Left ventricle myocardium superior (tissue), 1 donor: ENCODE data around the gene DAPL1. TPM values are rescaled to one million over a fixed set of nuclear protein-coding genes. Genes with fewer than 3 reads are reported as not detected.
"Not testable (repeated sequence)": the region's sequence is repeated elsewhere in the genome, so short reads cannot be mapped to it uniquely, and the experiment has no call there.

ENCODE experiments used
- ATAC-seq: fragments of 200-7000 bp; cut with Tn5 transposase; one replicate; pipeline ENCODE4 v1.9.1; 2020; ENCODE audit warnings: mild to moderate bottlenecking, moderate library complexity
- DNase-seq: peaks from one replicate; pipeline ENCODE4 v3.0.0-alpha.2; 2020
- intact Hi-C: fragments of 100-400 bp; cut with micrococcal nuclease; formaldehyde crosslinking; loops from one replicate; pipeline ENCODE4 v1.11.0; 2022
- total RNA-seq: library from RNA; stranded (reverse); fragmentation: NEBNext Ultra II Directional; extraction: Animal tissue kit (Norgen Biotek cat#: 25700); gene quantifications from one replicate; pipeline ENCODE4 v1.2.1, GENCODE V29; 2021
- donor health status: DM: no; HTN: yes; CAD: no; lungs with severe emphysema.

DAPL1 gene
- total RNA-seq, 1 donor from 2014 or later = not detected

GRCh38 chr2:158860179-158860578 lies 65.1 kb downstream of the DAPL1 start:
- intact Hi-C loops, DNase-seq, ATAC-seq: not testable (repeated sequence)

GRCh38 chr2:158861626-158862025 lies 66.5 kb downstream of the DAPL1 start:
- intact Hi-C loops, ATAC-seq, DNase-seq: not testable (repeated sequence)

- DNase-seq, intact Hi-C loops, ATAC-seq: not testable (repeated sequence)
Measured at GRCh38 chr2:158865469-158865868, 70.4 kb downstream of the DAPL1 start.

Other genes starting within 250 kb of the DAPL1 start
- gene TANC1, start 173.3 kb downstream of the DAPL1 start, total RNA-seq = 62.7 TPM